OCI-LY1 (cell line): ENCODE measurements around the gene GRM3.

ENCODE experiments used
- H2AFZ ChIP-seq: fragments of 200-600 bp; sonication (generic), shearing (Covaris generic); 2 replicates; pipeline ENCODE4 v1.6.0; 2014; ENCODE audit warnings: antibody characterized with exemption, mild to moderate bottlenecking, low read length
- H3F3A ChIP-seq: fragments of 200-600 bp; sonication (generic), shearing (Covaris generic); 2 replicates; pipeline ENCODE4 v1.6.0; 2014; ENCODE audit warnings: mild to moderate bottlenecking, antibody characterized with exemption, low read length, moderate library complexity; ENCODE audit not compliant: insufficient read depth
- H3K27ac ChIP-seq: fragments of 200-600 bp; sonication (generic); 2 replicates; pipeline ENCODE4 v1.5.1; 2014; ENCODE audit warnings: low read length, mixed run types, mild to moderate bottlenecking, low read depth; ENCODE audit not compliant: poor library complexity, severe bottlenecking
- H3K27me3 ChIP-seq: fragments of 200-600 bp; sonication (generic); 2 replicates; pipeline ENCODE4 v1.6.0; 2014; ENCODE audit warnings: antibody characterized with exemption, mild to moderate bottlenecking, low read length, moderate library complexity; ENCODE audit not compliant: insufficient read depth
- H3K36me3 ChIP-seq: fragments of 200-600 bp; sonication (generic); 2 replicates; pipeline ENCODE4 v1.6.1; 2014; ENCODE audit warnings: mild to moderate bottlenecking, antibody characterized with exemption, low read length, moderate library complexity, mixed read lengths; ENCODE audit not compliant: insufficient read depth
- H3K4me1 ChIP-seq: fragments of 200-600 bp; sonication (generic); 2 replicates; pipeline ENCODE4 v1.5.1; 2014; ENCODE audit warnings: mild to moderate bottlenecking, low read length, moderate library complexity; ENCODE audit not compliant: insufficient read depth, severe bottlenecking
- H3K4me2 ChIP-seq: fragments of 200-600 bp; sonication (generic), shearing (Covaris generic); 2 replicates; pipeline ENCODE4 v1.6.1; 2014; ENCODE audit warnings: low read length
- H3K4me3 ChIP-seq: fragments of 200-600 bp; sonication (generic); 2 replicates; pipeline ENCODE4 v1.5.1; 2014; ENCODE audit warnings: low read length, low read depth, mild to moderate bottlenecking, mixed read lengths; ENCODE audit not compliant: poor library complexity, severe bottlenecking
- H3K79me2 ChIP-seq: fragments of 200-600 bp; shearing (Covaris generic); 2 replicates; pipeline ENCODE4 v1.6.1; 2016; ENCODE audit warnings: mixed run types, low read length, mixed read lengths; ENCODE audit not compliant: insufficient read depth
- H3K9ac ChIP-seq: fragments of 200-600 bp; sonication (generic), shearing (Covaris generic); 2 replicates; pipeline ENCODE4 v1.6.1; 2014; ENCODE audit warnings: mild to moderate bottlenecking, low read length, mixed read lengths
- H3K9me2 ChIP-seq: fragments of 200-600 bp; sonication (generic), shearing (Covaris generic); 2 replicates; pipeline ENCODE4 v1.6.1; 2014; ENCODE audit warnings: low read depth, mild to moderate bottlenecking, low read length, mixed read lengths
- H3K9me3 ChIP-seq: fragments of 200-600 bp; shearing (Covaris generic); 2 replicates; pipeline ENCODE4 v1.6.1; 2014; ENCODE audit warnings: low read length, mixed read lengths
- H4K20me1 ChIP-seq: fragments of 200-600 bp; sonication (generic), shearing (Covaris generic); 2 replicates; pipeline ENCODE4 v1.6.0; 2016; ENCODE audit warnings: mild to moderate bottlenecking, low read length; ENCODE audit not compliant: insufficient read depth
- EZH2 ChIP-seq: fragments of 200-600 bp; sonication (generic), shearing (Covaris generic); IDR thresholded peaks from 2 replicates; pipeline ENCODE4 v1.8.0; 2017; ENCODE audit warnings: borderline replicate concordance, mixed run types, mild to moderate bottlenecking, antibody characterized with exemption, low read length, moderate library complexity, mixed read lengths
- TF ChIP-seq, protein P1 (sequence below): fragments of 200-600 bp; sonication (generic), shearing (Covaris generic); IDR thresholded peaks from 2 replicates; pipeline ENCODE4 v1.5.1; 2017; ENCODE audit warnings: mild to moderate bottlenecking, antibody characterized with exemption, low read length, moderate library complexity, mixed read lengths

Gene GRM3

DNA sequence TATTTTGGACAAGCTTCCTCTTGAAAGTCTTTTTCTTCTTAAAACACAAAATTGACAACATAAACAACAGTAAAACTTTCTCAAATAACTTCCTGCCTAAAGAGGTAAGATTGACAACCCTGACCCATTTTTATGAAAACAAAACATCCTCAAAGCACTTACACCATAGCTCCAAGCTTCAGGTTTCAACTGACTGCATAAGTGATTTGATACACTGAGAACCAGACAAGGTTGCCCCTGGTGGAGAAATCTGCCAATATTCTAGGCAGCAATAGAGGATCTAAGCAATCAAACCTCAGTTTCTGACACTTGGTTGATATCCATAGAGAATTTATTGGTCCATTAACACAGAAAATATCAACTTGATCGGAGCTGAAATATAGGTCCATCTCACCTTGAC, 267.9 kb downstream of the GRM3 start:
- Histone ChIP-seq H3K4me1 (no peaks in the 10 kb centered on the region), H3K79me2 (no peaks in the 10 kb centered on the region), H3K9ac (no peak overlapping the region), H3K4me2 (no peak overlapping the region), H4K20me1 (no peaks in the 10 kb centered on the region), H2AFZ (no peak overlapping the region), H3K4me3 (no peak overlapping the region), H3K9me3 (no peaks in the 10 kb centered on the region), H3K27ac (no peak overlapping the region), H3K27me3 (no peaks in the 10 kb centered on the region), H3K36me3 (no peaks in the 10 kb centered on the region), H3F3A (no peaks in the 10 kb centered on the region), H3K9me2 (no peaks in the 10 kb centered on the region)
- TF ChIP-seq, protein P1, sequence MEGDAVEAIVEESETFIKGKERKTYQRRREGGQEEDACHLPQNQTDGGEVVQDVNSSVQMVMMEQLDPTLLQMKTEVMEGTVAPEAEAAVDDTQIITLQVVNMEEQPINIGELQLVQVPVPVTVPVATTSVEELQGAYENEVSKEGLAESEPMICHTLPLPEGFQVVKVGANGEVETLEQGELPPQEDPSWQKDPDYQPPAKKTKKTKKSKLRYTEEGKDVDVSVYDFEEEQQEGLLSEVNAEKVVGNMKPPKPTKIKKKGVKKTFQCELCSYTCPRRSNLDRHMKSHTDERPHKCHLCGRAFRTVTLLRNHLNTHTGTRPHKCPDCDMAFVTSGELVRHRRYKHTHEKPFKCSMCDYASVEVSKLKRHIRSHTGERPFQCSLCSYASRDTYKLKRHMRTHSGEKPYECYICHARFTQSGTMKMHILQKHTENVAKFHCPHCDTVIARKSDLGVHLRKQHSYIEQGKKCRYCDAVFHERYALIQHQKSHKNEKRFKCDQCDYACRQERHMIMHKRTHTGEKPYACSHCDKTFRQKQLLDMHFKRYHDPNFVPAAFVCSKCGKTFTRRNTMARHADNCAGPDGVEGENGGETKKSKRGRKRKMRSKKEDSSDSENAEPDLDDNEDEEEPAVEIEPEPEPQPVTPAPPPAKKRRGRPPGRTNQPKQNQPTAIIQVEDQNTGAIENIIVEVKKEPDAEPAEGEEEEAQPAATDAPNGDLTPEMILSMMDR: peak; percentile 40
- TF ChIP-seq EZH2: no peak

DNA sequence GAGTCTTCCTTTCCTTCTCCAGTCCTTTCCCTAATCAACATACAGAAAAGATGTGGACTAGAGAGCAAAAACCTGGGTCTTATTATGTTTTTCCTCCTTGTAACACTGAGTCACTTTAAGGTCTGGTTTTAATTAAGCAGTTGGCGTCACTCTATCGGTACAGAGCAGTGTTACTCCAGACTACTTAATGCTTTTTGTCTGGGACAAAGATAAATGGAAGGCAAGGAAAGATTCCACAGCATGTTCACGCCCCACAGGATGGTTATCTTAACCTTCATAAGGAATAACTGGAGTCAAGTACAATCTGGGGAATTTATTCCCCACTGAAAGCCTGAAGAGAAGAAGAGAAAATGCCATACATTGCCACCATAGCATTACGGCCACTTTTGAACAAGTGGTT, 270.0 kb downstream of the GRM3 start:
- no peak overlapping the region for H3K9ac ChIP-seq
- no peak overlapping the region for H3K4me3 ChIP-seq
- no peaks in the 10 kb centered on the region for H3F3A ChIP-seq
- H2AFZ ChIP-seq: no peak overlapping the region
- no peaks in the 10 kb centered on the region for H3K4me1 ChIP-seq
- H3K9me2 ChIP-seq: no peaks in the 10 kb centered on the region
- no peaks in the 10 kb centered on the region for H4K20me1 ChIP-seq
- TF ChIP-seq EZH2: no peak
- TF ChIP-seq, protein P1: no peak
- no peak overlapping the region for H3K4me2 ChIP-seq
- H3K9me3 ChIP-seq: no peaks in the 10 kb centered on the region
- H3K79me2 ChIP-seq: no peaks in the 10 kb centered on the region
- no peak overlapping the region for H3K27ac ChIP-seq
- H3K27me3 ChIP-seq: no peaks in the 10 kb centered on the region
- no peaks in the 10 kb centered on the region for H3K36me3 ChIP-seq
